H1 (cell line): ENCODE measurements around the gene MCF2L2. TPM values are rescaled to one million over a fixed set of nuclear protein-coding genes. Genes with fewer than 3 reads are reported as not detected.

Experiments
- CTCF ChIA-PET: fragments of 300-600 bp; sonication (Branson Sonifier 250); formaldehyde crosslinking; loops from one replicate; lab custom pipeline; 2021; ENCODE audit not compliant: partially characterized antibody; lab: Charles Lee
- POLR2A ChIA-PET: fragments of 300-600 bp; sonication (Branson Sonifier 250); formaldehyde crosslinking; loops from one replicate; lab custom pipeline; 2021; ENCODE audit warnings: inconsistent platforms; ENCODE audit not compliant: partially characterized antibody; lab: Charles Lee
- DNase-seq, 2 experiments: peaks; one replicate each; pipeline versions ENCODE4 v3.0.0 to v3.0.0-alpha.2; 2010 to 2022; ENCODE audit warnings: low spot score in 2 of 2, low read depth in 1 of 2, mixed read lengths in 1 of 2
- FAIRE-seq: peaks from 2 replicates; lab custom pipeline; 2011; peaks lifted over from hg19 to GRCh38; lab: Jason Lieb, UNC
- H2AFZ ChIP-seq: 2 replicates; pipeline ENCODE4 v1.8.1; 2012; ENCODE audit warnings: low read length, inconsistent platforms
- H2AK5ac ChIP-seq: 2 replicates; pipeline ENCODE4 v1.6.1; 2013; ENCODE audit warnings: low read depth, low read length
- H2BK120ac ChIP-seq: replicated peaks from 2 replicates; pipeline ENCODE3; 2013; ENCODE audit warnings: low read depth, low read length, inconsistent platforms
- H2BK12ac ChIP-seq: 2 replicates; pipeline ENCODE4 v1.6.1; 2013; ENCODE audit warnings: low read depth, low read length
- H2BK15ac ChIP-seq: 2 replicates; pipeline ENCODE4 v1.6.1; 2013; ENCODE audit warnings: low read length
- H2BK20ac ChIP-seq: 2 replicates; pipeline ENCODE4 v1.6.1; 2013; ENCODE audit warnings: low read length
- H2BK5ac ChIP-seq: 2 replicates; pipeline ENCODE4 v1.6.1; 2013; ENCODE audit warnings: low read depth, low read length
- H3K14ac ChIP-seq: 2 replicates; pipeline ENCODE4 v1.6.1; 2013; ENCODE audit warnings: inconsistent platforms; ENCODE audit not compliant: insufficient read length
- H3K18ac ChIP-seq: 2 replicates; pipeline ENCODE4 v1.6.1; 2013; ENCODE audit warnings: low read length; ENCODE audit errors: extremely low read depth
- H3K23ac ChIP-seq: 2 replicates; pipeline ENCODE4 v1.6.1; 2013; ENCODE audit warnings: inconsistent platforms; ENCODE audit not compliant: insufficient read length
- H3K23me2 ChIP-seq: 2 replicates; pipeline ENCODE4 v1.6.1; 2013; ENCODE audit warnings: low read depth, low read length
- H3K27ac ChIP-seq: 2 replicates; pipeline ENCODE4 v1.6.1; 2011; ENCODE audit warnings: low read depth, low read length, inconsistent platforms
- H3K27me3 ChIP-seq, 4 experiments: replicated peaks in 1 of 4; 1 replicate in 1 of 4; 2 replicates in 3 of 4; pipeline versions ENCODE4 v1.6.1 to v1.8.1; 2011 to 2013; ENCODE audit warnings: low read length in 3 of 4, mild to moderate bottlenecking in 3 of 4, inconsistent platforms in 2 of 4, mixed read lengths in 2 of 4, moderate library complexity in 1 of 4; ENCODE audit not compliant: control insufficient read depth in 3 of 4, insufficient read depth in 3 of 4; ENCODE audit errors: extremely low read depth in 1 of 4
- H3K36me3 ChIP-seq, 4 experiments: 2 replicates each; pipeline versions ENCODE4 v1.6.1 to v1.8.1; 2011 to 2013; ENCODE audit warnings: mild to moderate bottlenecking in 4 of 4, low read length in 3 of 4, moderate library complexity in 2 of 4, control low read depth in 1 of 4, inconsistent platforms in 1 of 4; ENCODE audit not compliant: insufficient read depth in 4 of 4, control insufficient read depth in 2 of 4
- H3K4ac ChIP-seq: replicated peaks from 2 replicates; pipeline ENCODE3; 2013; ENCODE audit warnings: low read length, low read depth, mixed read lengths, inconsistent platforms; ENCODE audit not compliant: insufficient read length
- H3K4me1 ChIP-seq, 4 experiments: replicated peaks in 1 of 4; 1 replicate in 1 of 4; 2 replicates in 3 of 4; pipeline versions ENCODE4 v1.6.1 to v1.8.1; 2011 to 2013; ENCODE audit warnings: low read length in 3 of 4, inconsistent platforms in 2 of 4, mixed read lengths in 1 of 4; ENCODE audit not compliant: insufficient read depth in 4 of 4, control insufficient read depth in 3 of 4
- H3K4me2 ChIP-seq, 2 experiments: 2 replicates each; pipeline versions ENCODE4 v1.6.1 to v1.8.1; 2011 to 2013; ENCODE audit warnings: low read depth in 2 of 2, low read length in 2 of 2, control low read depth in 1 of 2, inconsistent platforms in 1 of 2, mild to moderate bottlenecking in 1 of 2; ENCODE audit not compliant: insufficient read depth in 1 of 2
- H3K4me3 ChIP-seq, 4 experiments: fragments of 200-600, 300-600 bp in 1 of 4; sonication (generic), shearing (Covaris generic), sonication (Bioruptor Twin) in 1 of 4; 2 replicates each; pipeline versions ENCODE4 v1.5.1 to v1.8.1; 2011 to 2016; ENCODE audit warnings: low read length in 4 of 4, low read depth in 3 of 4, control low read depth in 2 of 4, inconsistent platforms in 2 of 4, mild to moderate bottlenecking in 2 of 4, mixed read lengths in 1 of 4, moderate library complexity in 1 of 4; ENCODE audit not compliant: insufficient read depth in 2 of 4; ENCODE audit errors: extremely low read depth in 1 of 4
- H3K56ac ChIP-seq: replicated peaks from 2 replicates; pipeline ENCODE3; 2013; ENCODE audit warnings: low read depth, mild to moderate bottlenecking, mixed read lengths, low read length, inconsistent platforms; ENCODE audit not compliant: insufficient read length
- H3K79me1 ChIP-seq: 2 replicates; pipeline ENCODE4 v1.6.1; 2013; ENCODE audit warnings: low read depth, low read length, control low read depth
- H3K79me2 ChIP-seq, 2 experiments: 2 replicates each; pipeline versions ENCODE4 v1.6.1 to v1.8.1; 2012 to 2013; ENCODE audit warnings: low read length in 2 of 2, mild to moderate bottlenecking in 2 of 2, inconsistent platforms in 1 of 2; ENCODE audit not compliant: insufficient read depth in 2 of 2, control insufficient read depth in 1 of 2
- H3K9ac ChIP-seq, 4 experiments: replicated peaks in 1 of 4; 1 replicate in 1 of 4; 2 replicates in 3 of 4; pipeline versions ENCODE4 v1.6.1 to v1.8.1; 2011 to 2013; ENCODE audit warnings: low read depth in 3 of 4, low read length in 3 of 4, control low read depth in 2 of 4, mild to moderate bottlenecking in 2 of 4, moderate library complexity in 2 of 4, inconsistent platforms in 1 of 4; ENCODE audit errors: extremely low read depth in 1 of 4
- H3K9me3 ChIP-seq, 2 experiments: 2 replicates each; pipeline versions ENCODE4 v1.6.1 to v1.8.1; 2012 to 2013; ENCODE audit warnings: mild to moderate bottlenecking in 2 of 2, moderate library complexity in 2 of 2, control low read depth in 1 of 2, inconsistent platforms in 1 of 2, low read depth in 1 of 2, low read length in 1 of 2, mixed read lengths in 1 of 2; ENCODE audit not compliant: insufficient read depth in 2 of 2
- H4K20me1 ChIP-seq, 2 experiments: replicated peaks in 1 of 2; 2 replicates each; pipeline versions ENCODE3 to v1.8.1; 2011 to 2013; ENCODE audit warnings: inconsistent platforms in 2 of 2, low read length in 2 of 2, mild to moderate bottlenecking in 1 of 2; ENCODE audit not compliant: insufficient read depth in 2 of 2, control insufficient read depth in 1 of 2
- H4K5ac ChIP-seq: 2 replicates; pipeline ENCODE4 v1.6.1; 2013; ENCODE audit warnings: low read length, low read depth, mixed read lengths, inconsistent platforms; ENCODE audit not compliant: insufficient read length
- H4K8ac ChIP-seq: 2 replicates; pipeline ENCODE4 v1.8.0; 2013; ENCODE audit warnings: mild to moderate bottlenecking, moderate library complexity, low read length, inconsistent platforms; ENCODE audit not compliant: insufficient read depth; ENCODE audit errors: extremely low read depth
- H4K91ac ChIP-seq: replicated peaks from 2 replicates; pipeline ENCODE3; 2013; ENCODE audit warnings: low read length, mixed read lengths, inconsistent platforms; ENCODE audit not compliant: insufficient read length
- HDAC6 ChIP-seq: IDR thresholded peaks from one replicate; pipeline ENCODE4 v1.7.1; 2012; ENCODE audit warnings: low read depth, mild to moderate bottlenecking, inconsistent platforms, low read length, moderate library complexity
- KDM4A ChIP-seq: IDR thresholded peaks from one replicate; pipeline ENCODE4 v1.7.1; 2012; ENCODE audit warnings: low read depth, mild to moderate bottlenecking, moderate library complexity, low read length, inconsistent platforms; ENCODE audit not compliant: severe bottlenecking
- MAFK ChIP-seq: IDR thresholded peaks from 2 replicates; pipeline ENCODE4 v1.6.1; 2012; ENCODE audit warnings: low read depth, mild to moderate bottlenecking, improper control_type of control experiment, low read length
- NRF1 ChIP-seq: IDR thresholded peaks from 2 replicates; pipeline ENCODE4 v1.6.1; 2011; ENCODE audit warnings: mild to moderate bottlenecking, low read depth, low read length, improper control_type of control experiment
- RAD21 ChIP-seq, 2 experiments: IDR thresholded peaks in 1 of 2; conservative IDR thresholded peaks in 1 of 2; 2 replicates each; pipeline ENCODE4 v1.6.1; 2011; ENCODE audit warnings: low read depth in 2 of 2, low read length in 2 of 2, improper control_type of control experiment in 1 of 2, inconsistent platforms in 1 of 2, mild to moderate bottlenecking in 1 of 2, moderate library complexity in 1 of 2
- SP4 ChIP-seq: IDR thresholded peaks from 2 replicates; pipeline ENCODE4 v1.6.1; 2012; ENCODE audit warnings: low read length, inconsistent platforms
- WGBS, 2 experiments: shearing (Covaris generic) in 1 of 2; methylation state at CpG; one replicate each; pipeline versions ENCODE4 v1.1.6 to v1.1.7; 2013 to 2015; ENCODE audit warnings: low lambda C conversion rate in 2 of 2, mixed read lengths in 2 of 2, inconsistent platforms in 1 of 2, low coverage in 1 of 2, missing lambda C conversion rate in 1 of 2; ENCODE audit not compliant: insufficient replicate concordance in 2 of 2, insufficient coverage in 1 of 2, insufficient read length in 1 of 2; ENCODE audit errors: extremely low coverage in 1 of 2, missing lambda C conversion rate in 1 of 2; 5-methylcytosine and 5-hydroxymethylcytosine counted together
- polyA plus RNA-seq, 7 experiments: library from polyadenylated mRNA; depleted of rRNA in 3 of 7; stranded (reverse) in 5 of 7; unstranded in 2 of 7; fragments of >200 nt in 5 of 7; fragments of 200-250 nt in 2 of 7; gene quantifications; 1 replicate in 5 of 7; 2 replicates in 1 of 7; 4 replicates in 1 of 7; pipeline versions ENCODE4 v1.2.1 to v1.2.3, GENCODE V29; 2011 to 2013; ENCODE audit warnings: missing spikeins in 2 of 7, mixed read lengths in 2 of 7
- total RNA-seq: library from RNA; stranded (reverse); fragmentation: NEBNext Ultra II Directional; extraction: Animal tissue kit (Norgen Biotek cat#: 25700); gene quantifications from 2 replicates; pipeline ENCODE4 v1.2.1, GENCODE V29; 2021

Gene MCF2L2
- total and polyA plus RNA-seq, 2 of the 8 experiments (the other 6 are each of a cell fraction or from before 2014, with no cell fraction given): 4.1 to 13.7 TPM

DNA sequence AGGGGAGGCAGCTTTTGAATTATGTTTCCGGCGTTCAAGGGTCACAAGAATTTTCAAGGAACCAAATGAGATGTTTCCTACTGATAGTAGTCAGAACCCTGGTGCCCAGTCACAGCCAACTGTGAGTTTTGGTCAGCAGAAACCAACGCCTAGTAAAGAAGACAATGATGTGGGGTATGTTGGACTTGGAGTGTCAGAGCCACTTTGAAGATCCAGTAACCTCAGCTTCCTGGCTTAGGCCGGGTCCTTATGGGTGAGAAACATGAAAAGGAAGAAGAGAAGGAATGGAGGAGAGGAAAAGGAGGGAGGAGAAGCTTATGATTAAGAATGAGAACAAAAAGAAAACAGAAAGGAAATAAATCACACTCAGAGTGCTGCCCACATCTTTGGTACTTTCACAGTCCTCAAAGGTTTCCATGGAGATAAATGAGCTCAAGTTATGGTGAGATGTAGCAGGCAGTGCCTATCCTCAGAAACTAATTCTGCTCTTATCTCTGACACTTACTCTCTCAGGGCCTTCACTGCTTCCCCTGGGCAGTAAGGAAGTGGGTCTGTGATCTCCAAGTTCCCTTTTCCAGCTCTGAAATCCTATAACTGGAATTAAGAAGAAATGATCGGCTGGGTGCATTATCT lies 2.0 kb upstream of the MCF2L2 start:
- H2BK5ac ChIP-seq: no peak overlapping the region
- H3K4me2 ChIP-seq: no peak overlapping the region
- no peak overlapping the region for H3K27ac ChIP-seq
- CTCF ChIA-PET: interaction anchor here (0.5 to 1.2 kb wide), 4 partner anchors 11 to 1728 kb away, joined by 3 to 5 read pairs (median 4); no protein-coding TSS in a partner anchor
- peaks cover 3 to 12% (median 11%) of the 10 kb centered on the region in 4 experiments; a peak in 6 of 7 replicates for H3K4me1 ChIP-seq
- H3K23me2 ChIP-seq: peaks cover 17% of the 10 kb centered on the region
- no peak overlapping the region for H3K9ac ChIP-seq
- no peak overlapping the region for H3K18ac ChIP-seq
- FAIRE-seq: no peak
- H3K14ac ChIP-seq: no peak overlapping the region
- peaks cover 0 to 3% of the 10 kb centered on the region in 2 experiments for H4K20me1 ChIP-seq
- TF ChIP-seq NRF1 (no peak), SP4 (no peak), KDM4A (no peak), RAD21 (IDR thresholded peaks at IDR 0.05 in 1 of 2, conservative IDR thresholded peaks at IDR 0.05 in 1 of 2; ENCODE audit: low read depth in 2 of 2, low read length in 2 of 2) (no peak), HDAC6 (no peak), MAFK (no peak)
- TF ChIP-seq, all 59 proteins: peak for 0
- no peak for DNase-seq
- Histone ChIP-seq H3K27me3 (peaks cover 0 to 7% (median 3%) of the 10 kb centered on the region in 4 experiments; a peak in 5 of 7 replicates), H3K9me3 (no peaks in the 10 kb centered on the region), H3K56ac (no peak overlapping the region), H2BK120ac (no peak overlapping the region), H3K36me3 (0 out of 8 replicates have a peak, but pooled peaks cover 0 to 2% (median 0%) of the 10 kb centered on the region in 4 experiments), H4K8ac (no peak overlapping the region), H3K79me1 (no peaks in the 10 kb centered on the region; the same call in 1 of the 2 replicates), H3K79me2 (peaks cover 5 to 16% of the 10 kb centered on the region in 2 experiments), H2BK12ac (no peak overlapping the region), H2BK20ac (no peak overlapping the region; the same call in 1 of the 2 replicates), H4K91ac (no peak overlapping the region), H4K5ac (no peak overlapping the region), H3K4me3 (no peak overlapping the region), H2AK5ac (no peak overlapping the region), H2BK15ac (no peak overlapping the region), H3K4ac (no peak overlapping the region), H2AFZ (no peak overlapping the region), H3K23ac (no peak overlapping the region)
- POLR2A ChIA-PET: interaction anchor here (1.3 to 2.3 kb wide), 2 partner anchors 9 to 268 kb away, joined by 4 to 5 read pairs; no protein-coding TSS in a partner anchor
- 85% methylated on average over 5 of the region's 5 CpGs; no CpG with 5 or more reads in 1 of the 2 experiments for WGBS, 2 experiments
